Measurements from ENCODE around the gene ACOX3.

The ACOX3 gene

GRCh38 chr4:8330821-8331574 is 109.5 kb downstream of the ACOX3 start:
- H2AFZ ChIP-seq (ENCODE audit: low read length), result no peak overlapping the region
- H3K4me3 ChIP-seq (ENCODE audit: low read length, poor library complexity, severe bottlenecking), result no peak overlapping the region
- no peak overlapping the region for H3K4me2 ChIP-seq (ENCODE audit: low read depth, low read length, poor library complexity, severe bottlenecking)
- no peaks in the 10 kb centered on the region for H3F3A ChIP-seq (ENCODE audit: low read depth)
- no peaks in the 10 kb centered on the region for H3K4me1 ChIP-seq (ENCODE audit: insufficient read depth, low read length, poor library complexity, severe bottlenecking)
- no peaks in the 10 kb centered on the region for H3K27me3 ChIP-seq (ENCODE audit: insufficient read depth, low read length, poor library complexity, severe bottlenecking)
- H3K79me2 ChIP-seq (ENCODE audit: insufficient read depth, low read length), result no peaks in the 10 kb centered on the region
- H3K9me3 ChIP-seq (ENCODE audit: insufficient read depth, low read depth, low read length), result peaks cover 8% of the 10 kb centered on the region; the same call in 1 of the 2 replicates
- no peaks in the 10 kb centered on the region for H4K20me1 ChIP-seq (ENCODE audit: insufficient read depth, low read length, poor library complexity, severe bottlenecking)
- H3K36me3 ChIP-seq (ENCODE audit: insufficient read depth, low read length), result no peaks in the 10 kb centered on the region
- no peaks in the 10 kb centered on the region for H3K9me2 ChIP-seq (replicated peaks; ENCODE audit: low read depth, low read length)
- H3K9ac ChIP-seq (ENCODE audit: low read depth, low read length, poor library complexity, severe bottlenecking), result no peak overlapping the region
- TF ChIP-seq EZH2phosphoT487 (IDR thresholded peaks at IDR 0.05; ENCODE audit: borderline replicate concordance) (no peak), CTCF (conservative IDR thresholded peaks at IDR 0.05; ENCODE audit: low read length) (no peak)

- Histone ChIP-seq H3K9me2 (replicated peaks; ENCODE audit: low read depth, low read length) (no peaks in the 10 kb centered on the region), H4K20me1 (ENCODE audit: insufficient read depth, low read length, poor library complexity, severe bottlenecking) (no peaks in the 10 kb centered on the region), H3K4me2 (ENCODE audit: low read depth, low read length, poor library complexity, severe bottlenecking) (no peak overlapping the region), H3K4me3 (ENCODE audit: low read length, poor library complexity, severe bottlenecking) (no peak overlapping the region), H3K4me1 (ENCODE audit: insufficient read depth, low read length, poor library complexity, severe bottlenecking) (no peaks in the 10 kb centered on the region), H2AFZ (ENCODE audit: low read length) (no peak overlapping the region), H3K79me2 (ENCODE audit: insufficient read depth, low read length) (no peaks in the 10 kb centered on the region), H3F3A (ENCODE audit: low read depth) (no peaks in the 10 kb centered on the region), H3K9ac (ENCODE audit: low read depth, low read length, poor library complexity, severe bottlenecking) (no peak overlapping the region), H3K9me3 (ENCODE audit: insufficient read depth, low read depth, low read length) (peaks cover 5% of the 10 kb centered on the region; the same call in 1 of the 2 replicates), H3K27me3 (ENCODE audit: insufficient read depth, low read length, poor library complexity, severe bottlenecking) (no peaks in the 10 kb centered on the region), H3K36me3 (ENCODE audit: insufficient read depth, low read length) (no peaks in the 10 kb centered on the region)
- no peak for TF ChIP-seq EZH2phosphoT487 (IDR thresholded peaks at IDR 0.05; ENCODE audit: borderline replicate concordance)
- TF ChIP-seq CTCF (conservative IDR thresholded peaks at IDR 0.05; ENCODE audit: low read length), result no peak
Measured at GRCh38 chr4:8329859-8330761, 110.4 kb downstream of the ACOX3 start.

GRCh38 chr4:8329560-8329858 is 111.0 kb downstream of the ACOX3 start:
- no peaks in the 10 kb centered on the region for H3F3A ChIP-seq (ENCODE audit: low read depth)
- H3K9me3 ChIP-seq (ENCODE audit: insufficient read depth, low read depth, low read length), result peaks cover 5% of the 10 kb centered on the region; the same call in 1 of the 2 replicates
- H3K36me3 ChIP-seq (ENCODE audit: insufficient read depth, low read length), result no peaks in the 10 kb centered on the region
- no peaks in the 10 kb centered on the region for H3K4me1 ChIP-seq (ENCODE audit: insufficient read depth, low read length, poor library complexity, severe bottlenecking)
- H3K4me3 ChIP-seq (ENCODE audit: low read length, poor library complexity, severe bottlenecking), result no peak overlapping the region
- no peak for TF ChIP-seq EZH2phosphoT487 (IDR thresholded peaks at IDR 0.05; ENCODE audit: borderline replicate concordance)
- no peak for TF ChIP-seq CTCF (conservative IDR thresholded peaks at IDR 0.05; ENCODE audit: low read length)
- H3K79me2 ChIP-seq (ENCODE audit: insufficient read depth, low read length), result no peaks in the 10 kb centered on the region
- H3K4me2 ChIP-seq (ENCODE audit: low read depth, low read length, poor library complexity, severe bottlenecking), result no peak overlapping the region
- no peak overlapping the region for H2AFZ ChIP-seq (ENCODE audit: low read length)
- H3K27me3 ChIP-seq (ENCODE audit: insufficient read depth, low read length, poor library complexity, severe bottlenecking), result no peaks in the 10 kb centered on the region
- no peaks in the 10 kb centered on the region for H3K9me2 ChIP-seq (replicated peaks; ENCODE audit: low read depth, low read length)
- no peaks in the 10 kb centered on the region for H4K20me1 ChIP-seq (ENCODE audit: insufficient read depth, low read length, poor library complexity, severe bottlenecking)
- no peak overlapping the region for H3K9ac ChIP-seq (ENCODE audit: low read depth, low read length, poor library complexity, severe bottlenecking)
